SK-N-SH treated with all-trans-retinoic acid at 6 μM for 48 hours (cell line): ENCODE measurements around the gene CEACAM4.

ENCODE experiments used
- ATAC-seq: fragments of 200-7000 bp; cut with Tn5 transposase; 3 replicates; pipeline ENCODE4 v1.9.1; 2020; ENCODE audit warnings: mild to moderate bottlenecking, moderate library complexity
- ARNTL ChIP-seq: fragments of 450-650 bp; formaldehyde crosslinking; IDR thresholded peaks from 2 replicates; pipeline ENCODE4 v1.5.0; 2020; ENCODE audit warnings: low read depth, mild to moderate bottlenecking, moderate library complexity, borderline replicate concordance
- BACH2 ChIP-seq: fragments of 250-450 bp; sonication (Bioruptor Pico); IDR thresholded peaks from 2 replicates; pipeline ENCODE4 v1.9.0; 2021; ENCODE audit warnings: mild to moderate bottlenecking, borderline replicate concordance
- CSDC2 ChIP-seq: fragments of 250-450 bp; sonication (Bioruptor Pico); IDR thresholded peaks from 2 replicates; pipeline ENCODE4 v1.5.0; 2020; ENCODE audit warnings: mild to moderate bottlenecking, moderate library complexity
- CSRNP3 ChIP-seq: fragments of 250-450 bp; sonication (Bioruptor Pico); IDR thresholded peaks from 2 replicates; pipeline ENCODE4 v1.5.1; 2021; ENCODE audit warnings: mild to moderate bottlenecking, moderate library complexity
- ESRRG ChIP-seq: fragments of 250-450 bp; sonication (Bioruptor Pico); IDR thresholded peaks from 2 replicates; pipeline ENCODE4 v1.6.1; 2021; ENCODE audit warnings: mild to moderate bottlenecking
- GLIS3 ChIP-seq: fragments of 250-450 bp; sonication (Bioruptor Pico); IDR thresholded peaks from 2 replicates; pipeline ENCODE4 v1.5.0; 2020; ENCODE audit warnings: mild to moderate bottlenecking, moderate library complexity
- OSR1 ChIP-seq: fragments of 250-450 bp; sonication (Bioruptor Pico); IDR thresholded peaks from 2 replicates; pipeline ENCODE4 v1.8.0; 2022; ENCODE audit warnings: moderate library complexity, mild to moderate bottlenecking, inconsistent platforms
- PPARA ChIP-seq: fragments of 250-450 bp; sonication (Bioruptor Pico); IDR thresholded peaks from 2 replicates; pipeline ENCODE4 v1.5.0; 2020; ENCODE audit warnings: mild to moderate bottlenecking, borderline replicate concordance
- RARB ChIP-seq: fragments of 250-450 bp; sonication (Bioruptor Pico); IDR thresholded peaks from 2 replicates; pipeline ENCODE4 v1.8.0; 2021; ENCODE audit warnings: mild to moderate bottlenecking, moderate library complexity
- TCF4 ChIP-seq: fragments of 250-450 bp; sonication (Bioruptor Pico); IDR thresholded peaks from 2 replicates; pipeline ENCODE4 v1.8.0; 2021; ENCODE audit warnings: mild to moderate bottlenecking, moderate library complexity, borderline replicate concordance
- TSHZ2 ChIP-seq: fragments of 250-450 bp; sonication (Bioruptor Pico); IDR thresholded peaks from 2 replicates; pipeline ENCODE4 v1.5.0; 2020; ENCODE audit warnings: mild to moderate bottlenecking, moderate library complexity
- ZFP3 ChIP-seq: fragments of 250-450 bp; sonication (Bioruptor Pico); IDR thresholded peaks from 2 replicates; pipeline ENCODE4 v1.5.0; 2020; ENCODE audit warnings: mild to moderate bottlenecking, moderate library complexity
- ZNF70 ChIP-seq: fragments of 450-650 bp; formaldehyde crosslinking; IDR thresholded peaks from 2 replicates; pipeline ENCODE4 v1.5.0; 2020; ENCODE audit warnings: mild to moderate bottlenecking, moderate library complexity
- ZNF8 ChIP-seq: fragments of 450-650 bp; formaldehyde crosslinking; IDR thresholded peaks from 2 replicates; pipeline ENCODE4 v1.5.0; 2020; ENCODE audit warnings: mild to moderate bottlenecking, moderate library complexity
- TF ChIP-seq, protein P1 (sequence below): fragments of 250-450 bp; sonication (Bioruptor Pico); IDR thresholded peaks from 2 replicates; pipeline ENCODE4 v1.8.0; 2021; ENCODE audit warnings: low read depth, mild to moderate bottlenecking, moderate library complexity, borderline replicate concordance
- TF ChIP-seq, protein P2 (sequence below): fragments of 250-450 bp; sonication (Bioruptor Pico); IDR thresholded peaks from 2 replicates; pipeline ENCODE4 v1.5.1; 2020; ENCODE audit warnings: low read depth, mild to moderate bottlenecking, moderate library complexity
- TF ChIP-seq, protein P3 (sequence below): fragments of 250-450 bp; sonication (Bioruptor Pico); IDR thresholded peaks from 2 replicates; pipeline ENCODE4 v1.8.0; 2020; ENCODE audit warnings: mild to moderate bottlenecking, moderate library complexity, borderline replicate concordance

CEACAM4 gene

GRCh38 chr19:41601771-41602170 lies 25.1 kb downstream of the CEACAM4 start:
- TF ChIP-seq, protein P1, sequence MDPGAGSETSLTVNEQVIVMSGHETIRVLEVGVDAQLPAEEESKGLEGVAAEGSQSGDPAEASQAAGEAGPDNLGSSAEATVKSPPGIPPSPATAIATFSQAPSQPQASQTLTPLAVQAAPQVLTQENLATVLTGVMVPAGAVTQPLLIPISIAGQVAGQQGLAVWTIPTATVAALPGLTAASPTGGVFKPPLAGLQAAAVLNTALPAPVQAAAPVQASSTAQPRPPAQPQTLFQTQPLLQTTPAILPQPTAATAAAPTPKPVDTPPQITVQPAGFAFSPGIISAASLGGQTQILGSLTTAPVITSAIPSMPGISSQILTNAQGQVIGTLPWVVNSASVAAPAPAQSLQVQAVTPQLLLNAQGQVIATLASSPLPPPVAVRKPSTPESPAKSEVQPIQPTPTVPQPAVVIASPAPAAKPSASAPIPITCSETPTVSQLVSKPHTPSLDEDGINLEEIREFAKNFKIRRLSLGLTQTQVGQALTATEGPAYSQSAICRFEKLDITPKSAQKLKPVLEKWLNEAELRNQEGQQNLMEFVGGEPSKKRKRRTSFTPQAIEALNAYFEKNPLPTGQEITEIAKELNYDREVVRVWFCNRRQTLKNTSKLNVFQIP (CRISPR knock-in tag): no peak
- TF ChIP-seq, protein P2, sequence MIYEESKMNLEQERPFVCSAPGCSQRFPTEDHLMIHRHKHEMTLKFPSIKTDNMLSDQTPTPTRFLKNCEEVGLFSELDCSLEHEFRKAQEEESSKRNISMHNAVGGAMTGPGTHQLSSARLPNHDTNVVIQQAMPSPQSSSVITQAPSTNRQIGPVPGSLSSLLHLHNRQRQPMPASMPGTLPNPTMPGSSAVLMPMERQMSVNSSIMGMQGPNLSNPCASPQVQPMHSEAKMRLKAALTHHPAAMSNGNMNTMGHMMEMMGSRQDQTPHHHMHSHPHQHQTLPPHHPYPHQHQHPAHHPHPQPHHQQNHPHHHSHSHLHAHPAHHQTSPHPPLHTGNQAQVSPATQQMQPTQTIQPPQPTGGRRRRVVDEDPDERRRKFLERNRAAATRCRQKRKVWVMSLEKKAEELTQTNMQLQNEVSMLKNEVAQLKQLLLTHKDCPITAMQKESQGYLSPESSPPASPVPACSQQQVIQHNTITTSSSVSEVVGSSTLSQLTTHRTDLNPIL (CRISPR knock-in tag): no peak
- no peak for TF ChIP-seq OSR1 (CRISPR knock-in tag)
- ATAC-seq: no peak

- ATAC-seq: no peak
- no peak for TF ChIP-seq TCF4 (CRISPR knock-in tag)
- no peak for TF ChIP-seq OSR1 (CRISPR knock-in tag)
- TF ChIP-seq, protein P3, sequence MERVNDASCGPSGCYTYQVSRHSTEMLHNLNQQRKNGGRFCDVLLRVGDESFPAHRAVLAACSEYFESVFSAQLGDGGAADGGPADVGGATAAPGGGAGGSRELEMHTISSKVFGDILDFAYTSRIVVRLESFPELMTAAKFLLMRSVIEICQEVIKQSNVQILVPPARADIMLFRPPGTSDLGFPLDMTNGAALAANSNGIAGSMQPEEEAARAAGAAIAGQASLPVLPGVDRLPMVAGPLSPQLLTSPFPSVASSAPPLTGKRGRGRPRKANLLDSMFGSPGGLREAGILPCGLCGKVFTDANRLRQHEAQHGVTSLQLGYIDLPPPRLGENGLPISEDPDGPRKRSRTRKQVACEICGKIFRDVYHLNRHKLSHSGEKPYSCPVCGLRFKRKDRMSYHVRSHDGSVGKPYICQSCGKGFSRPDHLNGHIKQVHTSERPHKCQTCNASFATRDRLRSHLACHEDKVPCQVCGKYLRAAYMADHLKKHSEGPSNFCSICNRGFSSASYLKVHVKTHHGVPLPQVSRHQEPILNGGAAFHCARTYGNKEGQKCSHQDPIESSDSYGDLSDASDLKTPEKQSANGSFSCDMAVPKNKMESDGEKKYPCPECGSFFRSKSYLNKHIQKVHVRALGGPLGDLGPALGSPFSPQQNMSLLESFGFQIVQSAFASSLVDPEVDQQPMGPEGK (CRISPR knock-in tag): no peak
- no peak for TF ChIP-seq CSDC2 (CRISPR knock-in tag)
- TF ChIP-seq TSHZ2: no peak
- no peak for TF ChIP-seq ARNTL
- no peak for TF ChIP-seq RARB (CRISPR knock-in tag)
- TF ChIP-seq PPARA: no peak
- no peak for TF ChIP-seq ZNF8 (CRISPR knock-in tag)
- TF ChIP-seq CSRNP3 (CRISPR knock-in tag): no peak
- no peak for TF ChIP-seq GLIS3 (CRISPR knock-in tag)
- TF ChIP-seq ZNF70 (CRISPR knock-in tag): no peak
- no peak for TF ChIP-seq ESRRG (CRISPR knock-in tag)
- no peak for TF ChIP-seq ZFP3
- TF ChIP-seq, protein P1 (CRISPR knock-in tag): no peak
- no peak for TF ChIP-seq BACH2 (CRISPR knock-in tag)
- TF ChIP-seq, protein P2 (CRISPR knock-in tag): no peak
Measured at GRCh38 chr19:41599175-41599966, 27.5 kb downstream of the CEACAM4 start.
